Measurements from ENCODE around the gene CX3CL1.

- TF ChIP-seq POLR2A (IDR thresholded peaks at IDR 0.05; ENCODE audit: low read depth, low read length) (no peak), TAF1 (IDR thresholded peaks at IDR 0.05; ENCODE audit: borderline replicate concordance, low read depth, low read length) (no peak)
Observed at GRCh38 chr16:57424583-57424982, 52.3 kb downstream of the CX3CL1 start.

Measured in GM12892 (cell line).